ENCODE data around the gene ZNF83. TPM values are rescaled to one million over a fixed set of nuclear protein-coding genes. Genes with fewer than 3 reads are reported as not detected.
"Not testable (repeated sequence)": the region's sequence is repeated elsewhere in the genome, so short reads cannot be mapped to it uniquely, and the experiment has no call there.

Gene ZNF83
- total RNA-seq, 1 donor, result 39.4 TPM

GRCh38 chr19:52659013-52659412, 20.9 kb upstream of the ZNF83 start:
- H3K4me1 ChIP-seq (ENCODE audit: insufficient read depth, low read length), result no peaks in the 10 kb centered on the region
- H3K27me3 ChIP-seq (ENCODE audit: insufficient read depth, low read length), result no peaks in the 10 kb centered on the region
- peaks cover 8% of the 10 kb centered on the region for H3K9me3 ChIP-seq (ENCODE audit: low read depth, low read length)
- no peak overlapping the region for H3K4me3 ChIP-seq (ENCODE audit: low read length)

GRCh38 chr19:52658595-52658994, 20.4 kb upstream of the ZNF83 start:
- Histone ChIP-seq H3K4me1 (ENCODE audit: insufficient read depth, low read length) (no peaks in the 10 kb centered on the region), H3K9me3 (ENCODE audit: low read depth, low read length) (peaks cover 10% of the 10 kb centered on the region), H3K27me3 (ENCODE audit: insufficient read depth, low read length) (no peaks in the 10 kb centered on the region), H3K4me3 (ENCODE audit: low read length) (no peak overlapping the region)

GRCh38 chr19:52653161-52653560, 15.0 kb upstream of the ZNF83 start:
- Histone ChIP-seq H3K4me3 (ENCODE audit: low read length) (no peak overlapping the region), H3K9me3 (ENCODE audit: low read depth, low read length) (peaks cover 39% of the 10 kb centered on the region), H3K4me1 (ENCODE audit: insufficient read depth, low read length) (no peaks in the 10 kb centered on the region), H3K27me3 (ENCODE audit: insufficient read depth, low read length) (no peaks in the 10 kb centered on the region)

GRCh38 chr19:52651956-52652355, 13.8 kb upstream of the ZNF83 start:
- no peaks in the 10 kb centered on the region for H3K4me1 ChIP-seq (ENCODE audit: insufficient read depth, low read length)
- H3K4me3 ChIP-seq (ENCODE audit: low read length), result no peak overlapping the region
- no peaks in the 10 kb centered on the region for H3K27me3 ChIP-seq (ENCODE audit: insufficient read depth, low read length)
- peaks cover 49% of the 10 kb centered on the region for H3K9me3 ChIP-seq (ENCODE audit: low read depth, low read length)

GRCh38 chr19:52648336-52649016, 10.3 kb upstream of the ZNF83 start:
- Histone ChIP-seq H3K9me3 (ENCODE audit: low read depth, low read length) (peaks cover 43% of the 10 kb centered on the region), H3K27me3 (ENCODE audit: insufficient read depth, low read length) (no peaks in the 10 kb centered on the region), H3K4me3 (ENCODE audit: low read length) (no peak overlapping the region), H3K4me1 (ENCODE audit: insufficient read depth, low read length) (no peaks in the 10 kb centered on the region)

GRCh38 chr19:52646571-52647217, 8.5 kb upstream of the ZNF83 start:
- H3K4me1 ChIP-seq (ENCODE audit: insufficient read depth, low read length), result no peaks in the 10 kb centered on the region
- no peaks in the 10 kb centered on the region for H3K27me3 ChIP-seq (ENCODE audit: insufficient read depth, low read length)
- no peak overlapping the region for H3K4me3 ChIP-seq (ENCODE audit: low read length)
- H3K9me3 ChIP-seq (ENCODE audit: low read depth, low read length), result peaks cover 32% of the 10 kb centered on the region

- Histone ChIP-seq H3K27me3 (ENCODE audit: insufficient read depth, low read length) (no peaks in the 10 kb centered on the region), H3K9me3 (ENCODE audit: low read depth, low read length) (no peaks in the 10 kb centered on the region), H3K4me3 (ENCODE audit: low read length) (no peak overlapping the region), H3K4me1 (ENCODE audit: insufficient read depth, low read length) (peaks cover 18% of the 10 kb centered on the region)
Measured at GRCh38 chr19:52640916-52641315, 2.8 kb upstream of the ZNF83 start.

GRCh38 chr19:52639996-52640395, 1.8 kb upstream of the ZNF83 start:
- Histone ChIP-seq H3K4me1 (ENCODE audit: insufficient read depth, low read length) (peaks cover 18% of the 10 kb centered on the region), H3K27me3 (ENCODE audit: insufficient read depth, low read length) (no peaks in the 10 kb centered on the region), H3K9me3 (ENCODE audit: low read depth, low read length) (no peaks in the 10 kb centered on the region), H3K4me3 (ENCODE audit: low read length) (no peak overlapping the region)

GRCh38 chr19:52638601-52639000, 446 bp upstream of the ZNF83 start:
- H3K27me3 ChIP-seq (ENCODE audit: insufficient read depth, low read length), result no peaks in the 10 kb centered on the region
- no peaks in the 10 kb centered on the region for H3K9me3 ChIP-seq (ENCODE audit: low read depth, low read length)
- peak overlapping the region; percentile 10 for H3K4me3 ChIP-seq (ENCODE audit: low read length)
- peaks cover 18% of the 10 kb centered on the region for H3K4me1 ChIP-seq (ENCODE audit: insufficient read depth, low read length)

GRCh38 chr19:52635786-52636570, 2.2 kb downstream of the ZNF83 start:
- peaks cover 18% of the 10 kb centered on the region for H3K4me1 ChIP-seq (ENCODE audit: insufficient read depth, low read length)
- H3K9me3 ChIP-seq (ENCODE audit: low read depth, low read length), result no peaks in the 10 kb centered on the region
- H3K27me3 ChIP-seq (ENCODE audit: insufficient read depth, low read length), result no peaks in the 10 kb centered on the region
- no peak overlapping the region for H3K4me3 ChIP-seq (ENCODE audit: low read length)

- not testable (repeated sequence) for H3K4me1 ChIP-seq (ENCODE audit: insufficient read depth, low read length); H3K27me3 ChIP-seq (ENCODE audit: insufficient read depth, low read length); H3K4me3 ChIP-seq (ENCODE audit: low read length); H3K9me3 ChIP-seq (ENCODE audit: low read depth, low read length)
Measured at GRCh38 chr19:52627441-52627840, 10.7 kb downstream of the ZNF83 start.

GRCh38 chr19:52626915-52627314, 11.2 kb downstream of the ZNF83 start:
- H3K27me3 ChIP-seq (ENCODE audit: insufficient read depth, low read length), result no peaks in the 10 kb centered on the region
- H3K9me3 ChIP-seq (ENCODE audit: low read depth, low read length), result no peaks in the 10 kb centered on the region
- H3K4me3 ChIP-seq (ENCODE audit: low read length), result no peak overlapping the region
- H3K4me1 ChIP-seq (ENCODE audit: insufficient read depth, low read length), result no peaks in the 10 kb centered on the region

GRCh38 chr19:52622261-52622660, 15.9 kb downstream of the ZNF83 start:
- Histone ChIP-seq H3K27me3 (ENCODE audit: insufficient read depth, low read length) (no peaks in the 10 kb centered on the region), H3K4me3 (ENCODE audit: low read length) (no peak overlapping the region), H3K4me1 (ENCODE audit: insufficient read depth, low read length) (no peaks in the 10 kb centered on the region), H3K9me3 (ENCODE audit: low read depth, low read length) (no peaks in the 10 kb centered on the region)

- Histone ChIP-seq H3K4me1 (ENCODE audit: insufficient read depth, low read length) (no peaks in the 10 kb centered on the region), H3K4me3 (ENCODE audit: low read length) (no peak overlapping the region), H3K27me3 (ENCODE audit: insufficient read depth, low read length) (no peaks in the 10 kb centered on the region), H3K9me3 (ENCODE audit: low read depth, low read length) (no peaks in the 10 kb centered on the region)
Measured at GRCh38 chr19:52621376-52621775, 16.8 kb downstream of the ZNF83 start.

GRCh38 chr19:52613299-52613906, 24.8 kb downstream of the ZNF83 start:
- peaks cover 41% of the 10 kb centered on the region for H3K9me3 ChIP-seq (ENCODE audit: low read depth, low read length)
- no peak overlapping the region for H3K4me3 ChIP-seq (ENCODE audit: low read length)
- H3K4me1 ChIP-seq (ENCODE audit: insufficient read depth, low read length), result no peaks in the 10 kb centered on the region
- H3K27me3 ChIP-seq (ENCODE audit: insufficient read depth, low read length), result no peaks in the 10 kb centered on the region
